CD4-positive, alpha-beta memory T cell (primary cell): Measurements from ENCODE around the gene RNF115. TPM values are rescaled to one million over a fixed set of nuclear protein-coding genes. Genes with fewer than 3 reads are reported as not detected.
"Not testable (repeated sequence)": the region's sequence is repeated elsewhere in the genome, so short reads cannot be mapped to it uniquely, and the experiment has no call there.

Experiments
- CTCF ChIA-PET: fragments of 350-600 bp; sonication (Branson Sonifier 250); formaldehyde crosslinking; loops from one replicate; lab custom pipeline; 2021; ENCODE audit warnings: inconsistent platforms; ENCODE audit not compliant: partially characterized antibody; lab: Charles Lee
- POLR2A ChIA-PET: fragments of 350-600 bp; sonication (Branson Sonifier 250); formaldehyde crosslinking; loops from one replicate; lab custom pipeline; 2021; ENCODE audit not compliant: partially characterized antibody; lab: Charles Lee
- DNase-seq, 5 donors: peaks; one replicate each; pipeline versions ENCODE4 v3.0.0 to v3.0.0-alpha.2; 2020 to 2022; ENCODE audit warnings: mixed read lengths in 1 of 5
- H3K27ac ChIP-seq: one replicate; pipeline ENCODE4 v1.7.0; 2013; ENCODE audit warnings: low read depth, low read length
- H3K27me3 ChIP-seq: 2 replicates; pipeline ENCODE4 v1.7.0; 2013; ENCODE audit warnings: mild to moderate bottlenecking, low read length, moderate library complexity; ENCODE audit not compliant: insufficient read depth
- H3K36me3 ChIP-seq: 2 replicates; pipeline ENCODE4 v1.7.0; 2013; ENCODE audit warnings: mild to moderate bottlenecking, low read length, moderate library complexity; ENCODE audit not compliant: insufficient read depth
- H3K4me1 ChIP-seq: 2 replicates; pipeline ENCODE4 v1.7.0; 2013; ENCODE audit warnings: mild to moderate bottlenecking, low read length, moderate library complexity; ENCODE audit not compliant: insufficient read depth
- H3K4me3 ChIP-seq, 2 donors: one replicate each; pipeline ENCODE4 v1.7.0; 2013; ENCODE audit warnings: low read length in 2 of 2, mild to moderate bottlenecking in 1 of 2
- H3K9me3 ChIP-seq, 2 donors: one replicate each; pipeline ENCODE4 v1.7.0; 2013; ENCODE audit warnings: low read length in 2 of 2, control low read depth in 1 of 2; ENCODE audit not compliant: control insufficient read depth in 1 of 2
- H3K27ac Mint-ChIP-seq, 7 donors: one replicate each; pipeline ENCODE4 v1.8.0; 2020 to 2021; ENCODE audit warnings: mixed read lengths in 7 of 7, mild to moderate bottlenecking in 6 of 7, inconsistent platforms in 3 of 7, moderate library complexity in 3 of 7
- H3K27me3 Mint-ChIP-seq, 2 donors: one replicate each; pipeline ENCODE4 v1.8.0; 2020 to 2021; ENCODE audit warnings: mixed read lengths in 2 of 2
- H3K36me3 Mint-ChIP-seq, 2 donors: one replicate each; pipeline ENCODE4 v1.8.0; 2020 to 2021; ENCODE audit warnings: mixed read lengths in 2 of 2, inconsistent platforms in 1 of 2, mild to moderate bottlenecking in 1 of 2
- H3K4me1 Mint-ChIP-seq, 4 donors: one replicate each; pipeline ENCODE4 v1.8.0; 2020 to 2021; ENCODE audit warnings: mixed read lengths in 4 of 4, mild to moderate bottlenecking in 1 of 4
- H3K4me3 Mint-ChIP-seq, 8 donors: one replicate each; pipeline ENCODE4 v1.8.0; 2020 to 2021; ENCODE audit warnings: mixed read lengths in 8 of 8, mild to moderate bottlenecking in 7 of 8, moderate library complexity in 6 of 8, inconsistent platforms in 3 of 8
- H3K9me3 Mint-ChIP-seq, 8 donors: one replicate each; pipeline ENCODE4 v1.8.0; 2020 to 2021; ENCODE audit warnings: mixed read lengths in 8 of 8, mild to moderate bottlenecking in 5 of 8, inconsistent platforms in 3 of 8, moderate library complexity in 1 of 8
- intact Hi-C: fragments of 100-400 bp; cut with micrococcal nuclease; formaldehyde crosslinking; loops from one replicate; pipeline ENCODE4 v1.15.1; 2023
- polyA plus RNA-seq, 2 donors: library from polyadenylated mRNA; unstranded; fragments of 300-500 nt; fragmentation: Illumina TruSeq; gene quantifications; one replicate each; pipeline ENCODE4 v1.2.3, GENCODE V29; 2021
- total RNA-seq, 2 experiments: library from RNA; stranded (reverse); gene quantifications; one replicate each; pipeline ENCODE4 v1.2.3, GENCODE V29; 2021

RNF115 gene
- total and polyA plus RNA-seq, 4 experiments from 2014 or later, result 3.3 to 15.3 (median 11.4) TPM

- H3K4me1 ChIP-seq, result no peaks in the 10 kb centered on the region
- H3K4me3 ChIP-seq, result no peak overlapping the region
- H3K27ac Mint-ChIP-seq, result no peak overlapping the region
- no peaks in the 10 kb centered on the region for H3K27me3 ChIP-seq
- POLR2A ChIA-PET, result no interaction called here
- no peak for DNase-seq
- CTCF ChIA-PET, result no interaction called here
- peaks cover 33 to 36% of the 10 kb centered on the region in 2 donors for H3K36me3 Mint-ChIP-seq
- no peaks in the 10 kb centered on the region for H3K9me3 Mint-ChIP-seq
- intact Hi-C loops, result no loop called here
- H3K4me1 Mint-ChIP-seq, result peaks cover 0 to 3% (median 0%) of the 10 kb centered on the region in 4 donors
- no peak overlapping the region for H3K4me3 Mint-ChIP-seq
- no peak overlapping the region for H3K27ac ChIP-seq
- peaks cover 9% of the 10 kb centered on the region for H3K36me3 ChIP-seq
- no peaks in the 10 kb centered on the region for H3K27me3 Mint-ChIP-seq
- H3K9me3 ChIP-seq, result no peaks in the 10 kb centered on the region
Observed at GRCh38 chr1:145740269-145740668, 83.6 kb downstream of the RNF115 start.

DNA sequence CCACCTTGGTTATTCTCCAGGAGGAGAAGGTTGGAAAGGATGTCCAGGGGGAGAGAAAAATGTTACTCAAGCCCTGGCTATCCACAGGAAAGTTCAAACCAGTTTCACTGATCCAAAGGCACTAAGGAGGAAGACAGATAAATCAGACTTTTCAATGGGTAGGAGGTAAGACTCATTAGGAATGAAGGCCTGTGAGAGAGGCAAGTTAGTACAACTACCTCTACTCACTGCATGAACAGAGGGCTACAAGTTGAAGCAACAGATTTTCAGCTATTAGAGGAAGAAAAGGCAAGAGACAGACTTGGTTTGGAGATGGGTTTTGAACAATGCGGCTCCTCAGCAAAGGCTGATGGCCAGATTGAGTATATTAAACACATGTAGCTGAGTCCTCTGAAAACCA is 87.7 kb downstream of the RNF115 start:
- ChIA-PET POLR2A (no interaction called here), CTCF (no interaction called here)
- Mint-ChIP-seq H3K36me3 (peaks cover 2 to 4% of the 10 kb centered on the region in 2 donors), H3K9me3 (no peaks in the 10 kb centered on the region), H3K27me3 (no peaks in the 10 kb centered on the region), H3K27ac (no peak overlapping the region), H3K4me1 (peaks cover 0 to 3% (median 0%) of the 10 kb centered on the region in 4 donors), H3K4me3 (no peak overlapping the region)
- Histone ChIP-seq H3K36me3 (no peaks in the 10 kb centered on the region), H3K4me1 (no peaks in the 10 kb centered on the region), H3K27me3 (no peaks in the 10 kb centered on the region), H3K27ac (no peak overlapping the region), H3K9me3 (no peaks in the 10 kb centered on the region), H3K4me3 (no peak overlapping the region)
- intact Hi-C loops, result no loop called here
- no peak for DNase-seq

DNA sequence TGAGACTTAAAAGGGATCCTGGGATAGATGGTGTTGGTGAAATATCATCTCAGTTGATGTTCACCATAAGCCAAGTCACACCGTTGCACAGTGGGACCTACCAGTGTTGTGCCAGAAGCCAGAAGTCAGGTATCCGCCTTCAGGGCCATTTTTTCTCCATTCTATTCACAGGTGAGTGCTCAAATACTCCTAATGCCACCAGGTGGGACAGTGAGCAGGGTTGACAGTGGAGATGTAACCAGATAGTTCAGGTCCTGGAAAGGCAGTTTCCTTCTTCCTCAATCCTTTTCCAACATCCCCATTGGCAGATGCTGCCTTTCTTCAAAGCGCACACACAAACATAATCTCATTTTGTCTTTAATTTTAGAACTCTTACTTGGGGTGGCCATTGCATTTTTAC is 93.0 kb downstream of the RNF115 start:
- Histone ChIP-seq H3K27me3 (no peaks in the 10 kb centered on the region), H3K36me3 (no peaks in the 10 kb centered on the region), H3K4me1 (no peaks in the 10 kb centered on the region), H3K9me3 (no peaks in the 10 kb centered on the region), H3K4me3 (no peak overlapping the region), H3K27ac (no peak overlapping the region)
- H3K4me3 Mint-ChIP-seq, result no peak overlapping the region
- ChIA-PET CTCF (no interaction called here), POLR2A (no interaction called here)
- no peak overlapping the region for H3K27ac Mint-ChIP-seq
- no peaks in the 10 kb centered on the region for H3K9me3 Mint-ChIP-seq
- H3K36me3 Mint-ChIP-seq, result no peaks in the 10 kb centered on the region
- DNase-seq, result no peak
- H3K27me3 Mint-ChIP-seq, result no peaks in the 10 kb centered on the region
- intact Hi-C loops, result no loop called here
- H3K4me1 Mint-ChIP-seq, result no peaks in the 10 kb centered on the region

DNA sequence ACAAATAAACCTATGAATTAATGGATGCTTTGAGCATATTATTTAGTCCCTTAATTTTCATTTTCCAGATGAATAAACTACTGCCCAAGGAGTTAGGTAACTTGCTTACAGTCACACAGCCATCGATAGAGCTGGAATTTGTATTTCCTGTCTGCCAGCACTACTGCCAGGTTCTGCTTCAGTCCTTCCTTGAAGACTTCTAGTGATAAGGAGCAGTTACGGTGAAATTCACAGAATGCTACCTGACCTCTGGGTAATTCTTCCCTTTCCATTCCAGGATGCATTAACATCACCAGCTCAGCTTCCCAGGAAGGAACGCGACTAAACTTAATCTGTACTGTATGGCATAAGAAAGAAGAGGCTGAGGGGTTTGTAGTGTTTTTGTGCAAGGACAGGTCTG is 93.4 kb downstream of the RNF115 start:
- no peaks in the 10 kb centered on the region for H3K9me3 Mint-ChIP-seq
- H3K4me1 Mint-ChIP-seq, result no peaks in the 10 kb centered on the region
- no peaks in the 10 kb centered on the region for H3K36me3 Mint-ChIP-seq
- H3K27me3 Mint-ChIP-seq, result no peaks in the 10 kb centered on the region
- no peaks in the 10 kb centered on the region for H3K4me1 ChIP-seq
- CTCF ChIA-PET, result no interaction called here
- H3K4me3 ChIP-seq, result no peak overlapping the region
- H3K4me3 Mint-ChIP-seq, result no peak overlapping the region
- H3K9me3 ChIP-seq, result no peaks in the 10 kb centered on the region
- DNase-seq, result no peak
- no peaks in the 10 kb centered on the region for H3K36me3 ChIP-seq
- intact Hi-C loops, result no loop called here
- no peak overlapping the region for H3K27ac Mint-ChIP-seq
- no peaks in the 10 kb centered on the region for H3K27me3 ChIP-seq
- POLR2A ChIA-PET, result no interaction called here
- no peak overlapping the region for H3K27ac ChIP-seq

DNA sequence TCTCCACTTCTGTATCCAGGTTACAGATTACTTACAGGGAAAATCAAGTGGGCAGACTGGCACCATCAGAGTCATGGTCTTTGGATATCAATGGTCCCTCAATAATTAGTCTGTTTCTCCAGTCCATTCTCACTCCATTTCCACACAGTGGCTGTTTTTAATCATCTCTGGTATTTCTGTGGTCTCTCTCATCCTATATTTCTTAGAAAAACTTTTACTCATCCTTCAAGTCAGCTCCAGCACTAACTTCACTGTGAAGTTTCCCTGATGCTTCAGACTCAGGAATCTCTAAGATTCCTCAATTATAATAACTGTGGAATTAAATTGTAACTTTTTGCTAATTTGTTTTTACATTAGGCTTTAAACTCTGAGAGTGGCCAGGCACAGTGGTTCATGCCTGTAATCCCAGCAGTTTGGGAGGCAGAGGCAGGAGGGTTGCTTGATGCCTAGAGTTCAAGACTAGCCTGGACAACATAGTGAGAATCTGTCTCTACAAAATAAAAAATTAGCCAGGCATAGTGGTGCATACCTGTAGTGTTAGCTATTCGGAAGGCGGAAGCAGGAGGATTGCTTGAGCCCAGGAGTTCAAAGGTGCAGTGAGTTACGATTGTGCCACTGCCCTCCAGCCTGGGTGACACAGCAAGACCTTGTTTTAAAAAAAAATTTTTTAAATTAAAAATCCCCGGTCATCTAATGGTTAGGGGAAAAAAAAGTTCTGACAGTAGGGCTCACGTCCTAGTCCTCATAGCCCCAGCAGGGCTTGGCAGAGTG is 94.0 kb downstream of the RNF115 start:
- Histone ChIP-seq H3K9me3 (no peaks in the 10 kb centered on the region), H3K27me3 (no peaks in the 10 kb centered on the region), H3K4me1 (no peaks in the 10 kb centered on the region), H3K27ac (no peak overlapping the region), H3K4me3 (no peak overlapping the region), H3K36me3 (no peaks in the 10 kb centered on the region)
- H3K27ac Mint-ChIP-seq, result no peak overlapping the region
- DNase-seq, result no peak
- intact Hi-C loops, result no loop called here
- ChIA-PET CTCF (no interaction called here), POLR2A (no interaction called here)
- H3K27me3 Mint-ChIP-seq, result no peaks in the 10 kb centered on the region
- no peaks in the 10 kb centered on the region for H3K9me3 Mint-ChIP-seq
- no peak overlapping the region for H3K4me3 Mint-ChIP-seq
- no peaks in the 10 kb centered on the region for H3K36me3 Mint-ChIP-seq
- no peaks in the 10 kb centered on the region for H3K4me1 Mint-ChIP-seq

GRCh38 chr1:145729196-145729595 is 94.7 kb downstream of the RNF115 start:
- H3K27ac ChIP-seq, result no peak overlapping the region
- H3K9me3 ChIP-seq, result no peaks in the 10 kb centered on the region
- no peaks in the 10 kb centered on the region for H3K9me3 Mint-ChIP-seq
- ChIA-PET CTCF (no interaction called here), POLR2A (no interaction called here)
- intact Hi-C loops, result no loop called here
- no peaks in the 10 kb centered on the region for H3K27me3 ChIP-seq
- no peaks in the 10 kb centered on the region for H3K4me1 ChIP-seq
- no peak for DNase-seq
- no peak overlapping the region for H3K27ac Mint-ChIP-seq
- H3K4me1 Mint-ChIP-seq, result no peaks in the 10 kb centered on the region
- H3K27me3 Mint-ChIP-seq, result no peaks in the 10 kb centered on the region
- no peaks in the 10 kb centered on the region for H3K36me3 ChIP-seq
- no peak overlapping the region for H3K4me3 ChIP-seq
- no peaks in the 10 kb centered on the region for H3K36me3 Mint-ChIP-seq
- no peak overlapping the region for H3K4me3 Mint-ChIP-seq

DNA sequence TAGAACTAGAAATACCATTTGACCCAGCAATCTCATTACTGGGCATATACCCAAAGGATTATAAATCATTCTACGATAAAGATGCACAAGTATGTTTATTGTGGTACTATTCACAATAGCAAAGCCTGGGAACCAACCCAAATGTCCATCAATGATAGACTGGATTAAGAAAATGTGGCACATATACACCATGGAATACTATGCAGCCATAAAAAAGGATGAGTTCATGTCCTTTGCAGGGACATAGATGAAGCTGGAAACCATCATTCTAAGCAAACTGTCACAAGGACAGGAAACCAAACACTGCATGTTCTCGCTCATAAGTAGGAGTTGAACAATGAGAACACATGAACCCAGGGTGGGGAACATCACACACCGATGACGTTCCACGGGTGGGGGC is 97.7 kb downstream of the RNF115 start:
- H3K27ac Mint-ChIP-seq, intact Hi-C loops, H3K4me3 Mint-ChIP-seq, H3K9me3 ChIP-seq, H3K36me3 ChIP-seq, H3K36me3 Mint-ChIP-seq, POLR2A ChIA-PET, H3K4me1 Mint-ChIP-seq, H3K4me1 ChIP-seq, H3K9me3 Mint-ChIP-seq, H3K4me3 ChIP-seq, CTCF ChIA-PET, H3K27ac ChIP-seq, H3K27me3 ChIP-seq, DNase-seq, H3K27me3 Mint-ChIP-seq: not testable (repeated sequence)
